GM19043 (cell line): Measurements from ENCODE around the gene TEX29.

ENCODE experiments used
- ATAC-seq: cut with Tn5 transposase; IDR thresholded peaks from one replicate; pipeline ENCODE4 v1.9.1; 2021; ENCODE audit warnings: low read depth; ENCODE audit not compliant: unreplicated experiment

TEX29 gene

DNA sequence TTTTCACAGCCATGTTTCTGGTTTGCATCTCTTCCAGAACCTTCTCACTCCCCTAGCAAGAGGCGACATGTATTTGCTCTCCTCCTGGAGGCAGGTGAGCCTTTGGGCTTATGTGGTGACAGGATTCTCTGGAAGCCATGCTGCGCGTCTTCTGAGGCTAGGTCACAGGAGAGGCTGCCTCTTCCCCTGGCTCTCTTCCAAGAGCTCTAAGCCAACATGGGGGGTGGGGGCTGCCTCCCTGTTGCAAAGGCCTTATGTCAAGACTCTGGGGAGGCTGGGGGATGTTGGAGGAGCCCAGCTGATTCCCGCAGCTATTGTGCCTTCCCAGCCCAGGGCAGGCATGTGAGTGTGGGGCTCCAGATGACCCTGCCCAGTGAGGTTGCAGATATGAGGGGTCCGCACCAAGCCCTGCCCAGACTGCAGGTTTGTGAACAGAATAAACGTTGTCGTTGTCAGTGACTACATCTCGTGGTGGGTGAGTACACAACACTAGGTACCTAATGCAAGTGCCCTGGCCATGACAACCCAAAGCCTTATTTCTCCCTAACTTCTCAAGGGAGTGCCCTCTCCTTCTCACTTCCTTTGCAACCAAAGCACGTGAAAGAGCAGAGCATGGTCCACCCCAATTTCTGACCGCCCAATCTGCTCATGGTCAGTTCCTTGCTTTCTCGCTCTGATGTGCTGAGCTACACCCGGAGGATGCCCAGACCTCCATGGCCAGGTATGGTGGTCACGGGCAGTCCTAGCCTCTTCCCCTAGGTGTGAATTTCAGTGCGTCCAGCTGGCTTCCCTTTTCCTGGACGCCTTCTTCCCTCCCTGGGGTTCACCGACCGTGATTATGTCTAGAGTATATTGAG is 44.9 kb downstream of the TEX29 start:
- no peak for ATAC-seq

DNA sequence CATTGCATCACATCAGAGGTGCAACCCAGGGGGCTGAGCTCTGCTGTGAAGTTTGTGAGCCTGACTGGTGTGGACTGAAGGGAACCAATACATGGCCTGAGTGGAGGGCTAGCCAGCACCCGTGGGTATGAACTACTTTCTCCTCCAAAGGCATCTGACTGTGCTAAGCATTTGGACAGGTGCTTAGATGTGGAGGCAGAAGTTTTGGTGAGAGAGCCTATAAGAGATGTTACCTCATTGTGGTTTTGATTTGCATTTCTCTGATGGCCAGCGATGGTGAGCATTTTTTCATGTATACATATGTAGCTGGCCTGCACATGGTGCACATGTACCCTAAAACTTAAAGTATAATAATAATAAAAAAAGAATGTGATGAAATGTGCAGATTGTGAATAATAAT is 46.9 kb downstream of the TEX29 start:
- no peak for ATAC-seq

DNA sequence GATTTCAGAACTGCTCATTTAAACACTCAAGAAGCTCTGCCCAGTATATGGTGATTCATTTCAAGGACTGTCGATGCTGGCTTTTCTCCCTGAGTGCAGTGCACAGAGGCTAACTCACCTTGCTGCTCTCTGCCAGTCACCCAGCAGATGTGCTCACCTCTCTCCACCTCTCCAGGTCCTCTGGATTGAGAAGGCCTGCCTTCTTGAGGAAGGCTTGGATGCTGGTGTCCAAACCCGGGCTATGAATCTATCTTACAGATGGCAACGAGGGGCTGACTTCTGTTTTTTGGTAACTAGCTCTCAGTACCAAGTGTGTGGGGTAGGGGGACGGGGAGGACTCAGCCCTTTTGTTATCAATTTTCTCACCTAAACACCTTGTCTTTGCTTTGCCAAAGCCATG is 47.6 kb downstream of the TEX29 start:
- no peak for ATAC-seq

DNA sequence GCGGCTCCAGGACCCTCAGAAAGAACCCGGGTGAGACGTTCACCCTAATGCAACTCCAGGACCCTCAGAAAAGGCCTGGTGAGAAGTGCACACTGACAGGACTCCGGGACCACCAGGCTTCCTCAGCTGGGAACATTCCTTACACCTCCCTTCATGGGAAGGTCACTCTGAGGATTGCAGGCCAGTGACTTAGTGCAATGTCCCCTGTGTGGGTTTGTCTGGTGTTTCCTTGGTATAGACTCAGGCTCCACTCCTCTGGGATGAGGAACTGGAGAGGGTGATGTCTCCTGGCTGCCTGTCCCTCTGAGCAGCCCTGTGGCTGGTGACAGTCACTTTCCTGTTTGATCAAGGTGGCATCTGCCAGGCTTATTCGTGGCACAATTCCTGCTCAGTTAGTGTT is 49.7 kb downstream of the TEX29 start:
- no peak for ATAC-seq

DNA sequence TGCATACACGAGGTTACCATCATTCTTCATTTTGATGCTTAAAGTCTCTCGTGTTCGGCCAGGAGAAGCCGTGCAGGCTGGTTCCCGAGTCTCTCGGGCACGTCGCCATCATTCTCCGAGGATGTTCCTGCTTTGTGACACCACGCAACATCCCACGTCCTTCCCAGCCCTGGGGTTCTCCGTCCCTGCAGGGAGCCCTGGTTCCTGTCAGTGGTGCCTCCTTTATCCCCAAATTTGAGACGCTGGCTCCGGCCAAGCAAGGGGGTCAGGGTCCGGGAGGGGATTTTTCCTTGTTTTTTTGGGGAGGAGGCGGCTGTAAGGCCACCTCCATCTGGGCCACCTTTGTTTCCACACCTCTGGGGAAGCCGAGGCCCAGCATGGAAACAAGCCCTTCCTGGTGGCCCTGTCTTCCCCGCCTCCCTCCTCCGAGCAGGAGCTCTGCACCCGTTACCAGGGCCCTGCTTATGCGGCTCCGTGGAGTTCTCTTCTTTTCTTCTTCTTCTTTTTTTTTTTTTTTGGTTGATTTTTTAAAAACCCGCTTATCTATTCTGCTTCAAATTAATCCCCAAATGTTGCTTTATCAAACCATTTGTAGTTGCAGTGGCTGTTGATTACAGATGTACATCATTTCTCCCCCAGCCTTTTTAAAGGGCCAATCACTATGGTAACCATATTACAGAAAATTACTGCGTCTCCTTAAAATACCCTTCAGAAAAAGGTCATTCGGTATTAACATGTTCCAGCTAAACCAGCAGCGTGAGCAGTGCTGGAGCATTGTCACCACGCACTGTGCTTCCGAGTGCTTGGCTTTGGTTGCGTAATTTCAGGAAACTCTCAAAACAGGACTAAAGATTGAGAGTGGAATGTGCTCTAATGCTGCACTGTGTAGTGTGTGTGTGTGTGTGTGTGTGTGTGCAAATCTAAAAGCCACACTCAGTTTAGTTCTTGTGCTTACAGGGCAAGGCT is 50.4 kb downstream of the TEX29 start:
- ATAC-seq, result no peak

DNA sequence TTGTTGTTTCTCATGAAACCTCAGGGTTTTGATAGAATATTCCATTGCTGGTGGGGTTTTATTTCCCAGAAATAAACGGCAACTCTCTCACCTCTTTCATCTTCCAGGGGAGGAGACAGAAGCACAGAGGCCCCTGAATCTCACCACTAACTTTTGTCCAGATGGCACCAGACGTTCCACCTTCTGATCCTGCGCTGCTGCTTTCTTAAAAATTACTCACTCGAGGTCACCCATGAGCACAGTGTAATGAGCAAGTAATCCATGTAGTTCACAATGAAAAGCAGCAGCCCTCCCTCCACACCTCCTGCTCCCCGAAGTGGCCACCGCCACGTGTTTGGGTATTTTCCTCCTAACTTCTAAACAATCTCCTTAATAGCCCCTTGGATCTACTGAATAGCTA is 51.3 kb downstream of the TEX29 start:
- no peak for ATAC-seq

DNA sequence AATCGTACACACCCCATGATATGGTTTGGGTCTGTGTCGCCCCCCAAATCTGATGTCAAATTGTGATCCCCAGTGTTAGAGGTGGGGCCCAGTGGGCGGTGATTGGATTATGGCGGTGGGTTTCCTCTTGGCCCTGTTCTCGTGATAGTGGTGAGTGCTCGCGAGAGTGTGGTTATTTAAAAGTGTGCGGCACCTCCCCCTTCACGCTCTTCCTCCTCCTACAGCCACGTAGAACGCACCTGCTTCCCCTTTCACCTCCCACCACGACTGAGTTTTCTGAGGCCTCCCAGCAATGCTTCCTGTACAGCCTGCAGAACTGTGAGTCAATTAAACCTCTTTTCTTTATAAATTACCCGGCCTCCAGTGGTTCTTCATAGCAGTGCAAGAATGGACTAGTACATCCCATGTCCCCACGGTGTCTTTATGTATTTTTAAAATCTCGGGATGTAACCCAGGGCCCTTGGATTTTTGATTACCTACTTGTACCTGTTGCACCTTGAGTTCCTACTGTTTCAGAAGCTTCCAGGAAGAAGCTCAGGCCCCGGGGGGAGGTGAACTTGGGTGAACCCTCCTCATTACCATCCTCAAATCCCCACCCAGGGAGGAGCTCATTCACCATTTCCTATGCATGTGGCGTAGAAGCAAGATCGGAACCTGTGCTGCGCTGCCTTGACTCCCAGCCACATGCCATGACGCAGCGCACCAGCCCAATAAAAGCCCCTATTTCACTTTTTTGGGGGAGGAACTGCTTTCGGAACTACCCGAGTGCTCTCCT is 52.4 kb downstream of the TEX29 start:
- ATAC-seq, result no peak

DNA sequence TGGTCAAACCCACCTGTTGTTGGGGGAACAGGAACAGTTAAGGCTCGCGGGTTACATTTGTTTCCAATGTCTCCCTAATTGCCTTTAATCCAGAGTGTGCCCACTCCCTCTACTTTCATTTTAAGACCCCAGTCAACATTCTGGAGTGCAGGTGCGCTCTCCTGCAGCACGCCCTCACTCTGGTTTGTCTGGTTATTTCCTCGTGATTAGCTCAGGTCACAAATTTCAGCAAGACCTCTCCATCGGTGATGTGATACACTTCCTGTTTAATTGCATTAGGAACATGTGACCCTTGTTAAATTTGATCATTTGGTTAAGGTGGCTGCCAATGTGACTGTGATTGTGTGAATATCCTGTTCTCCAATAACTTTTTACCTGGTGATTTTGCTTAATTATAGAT is 53.0 kb downstream of the TEX29 start:
- no peak for ATAC-seq

DNA sequence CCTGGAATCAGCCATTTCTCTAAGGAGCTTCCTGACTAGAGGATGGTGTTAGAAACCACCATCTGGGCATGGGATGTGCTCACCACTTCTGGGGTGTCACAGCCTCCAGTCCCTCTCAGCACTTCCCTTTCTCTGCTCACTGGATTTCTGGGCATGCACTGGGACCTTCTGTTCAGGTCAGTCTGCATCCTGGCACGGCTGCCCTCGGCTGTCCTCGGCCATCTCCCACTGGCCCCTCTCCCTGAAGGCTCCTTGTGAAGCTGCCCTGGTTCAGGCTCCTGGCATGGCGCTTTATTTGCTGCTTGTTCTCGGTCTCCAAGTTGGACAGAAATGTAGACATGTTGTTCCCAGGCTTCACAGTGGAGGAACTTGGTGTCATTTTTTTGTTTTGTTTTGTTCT is 60.0 kb downstream of the TEX29 start:
- no peak for ATAC-seq

DNA sequence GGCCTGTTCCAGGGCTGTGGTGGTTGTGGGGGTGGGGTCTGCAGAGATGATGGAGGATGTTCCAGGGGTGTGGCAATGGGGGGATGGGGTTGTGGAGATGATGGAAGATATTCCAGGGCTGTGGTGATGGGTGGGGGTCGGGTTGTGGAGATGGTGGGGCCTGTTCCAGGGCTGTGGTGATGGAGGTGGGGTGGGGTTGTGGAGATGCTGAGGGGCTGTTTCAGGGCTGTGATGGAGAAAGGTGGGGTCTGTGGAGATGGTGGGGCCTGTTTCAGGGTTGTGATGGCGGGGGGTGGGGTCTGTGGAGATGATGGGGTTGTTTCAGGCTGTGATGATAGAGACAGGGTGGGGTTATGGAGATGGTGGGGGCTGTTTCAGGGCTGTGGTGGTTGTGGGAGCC is 62.0 kb downstream of the TEX29 start:
- ATAC-seq, result no peak

DNA sequence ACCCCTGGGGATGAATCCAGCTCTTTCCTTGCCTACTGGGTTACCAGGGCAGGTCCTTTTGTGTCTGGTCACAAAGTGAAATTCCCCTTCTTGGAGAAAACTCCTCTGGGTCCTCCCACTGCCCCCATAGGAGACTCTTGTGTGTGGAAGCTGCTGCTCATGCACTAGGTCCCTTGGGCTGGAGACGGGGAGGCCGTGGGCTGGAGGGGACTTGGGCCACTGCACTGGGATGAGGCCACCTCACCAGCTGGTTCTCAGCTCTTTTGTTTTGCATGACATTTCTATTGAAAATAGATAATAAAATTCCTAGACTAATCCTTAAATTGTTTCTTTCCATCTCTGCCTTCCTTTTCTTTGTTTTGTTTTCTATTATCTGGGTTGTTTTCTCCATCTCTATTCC is 62.4 kb downstream of the TEX29 start:
- no peak for ATAC-seq

DNA sequence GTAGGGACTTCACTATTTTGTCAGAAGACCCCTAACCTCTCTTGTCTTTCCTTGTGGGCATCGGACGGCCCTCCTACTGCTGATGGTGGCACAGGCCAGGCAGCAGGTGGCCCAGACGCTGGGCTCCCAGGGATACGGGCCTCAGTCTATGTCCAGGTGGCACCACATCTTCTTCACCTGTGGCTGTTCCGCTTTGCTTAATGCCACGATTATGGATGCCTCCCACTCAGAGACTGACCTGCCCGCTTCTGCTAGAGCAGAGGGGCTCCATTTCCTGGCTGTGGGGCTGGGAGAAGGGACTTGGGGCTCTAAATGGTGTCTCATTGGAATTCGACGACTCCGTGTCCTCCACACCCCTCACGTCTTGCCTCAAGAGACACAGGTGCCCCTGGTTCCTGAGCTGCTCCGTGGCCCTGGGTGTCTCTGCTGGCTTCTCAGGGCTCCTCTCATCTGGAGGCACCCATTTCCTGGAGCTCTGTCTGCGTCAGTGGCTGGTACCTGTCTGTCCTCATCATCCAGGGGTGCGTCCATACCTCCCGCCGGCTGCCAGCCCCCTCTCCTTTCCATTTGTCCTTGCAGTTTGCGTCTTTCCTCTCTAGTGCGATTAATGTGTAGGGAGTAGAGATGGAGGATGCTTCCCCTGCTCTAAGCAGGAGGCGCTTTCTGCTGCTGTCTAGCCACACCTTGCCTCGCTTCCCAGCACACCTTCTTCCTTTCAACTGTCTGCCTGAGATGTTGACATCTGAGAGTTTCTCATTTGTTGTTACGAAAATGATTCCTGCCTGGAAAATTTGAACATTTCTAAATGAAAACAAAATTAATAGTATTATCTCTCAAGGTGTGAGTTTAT is 63.4 kb downstream of the TEX29 start:
- no peak for ATAC-seq

DNA sequence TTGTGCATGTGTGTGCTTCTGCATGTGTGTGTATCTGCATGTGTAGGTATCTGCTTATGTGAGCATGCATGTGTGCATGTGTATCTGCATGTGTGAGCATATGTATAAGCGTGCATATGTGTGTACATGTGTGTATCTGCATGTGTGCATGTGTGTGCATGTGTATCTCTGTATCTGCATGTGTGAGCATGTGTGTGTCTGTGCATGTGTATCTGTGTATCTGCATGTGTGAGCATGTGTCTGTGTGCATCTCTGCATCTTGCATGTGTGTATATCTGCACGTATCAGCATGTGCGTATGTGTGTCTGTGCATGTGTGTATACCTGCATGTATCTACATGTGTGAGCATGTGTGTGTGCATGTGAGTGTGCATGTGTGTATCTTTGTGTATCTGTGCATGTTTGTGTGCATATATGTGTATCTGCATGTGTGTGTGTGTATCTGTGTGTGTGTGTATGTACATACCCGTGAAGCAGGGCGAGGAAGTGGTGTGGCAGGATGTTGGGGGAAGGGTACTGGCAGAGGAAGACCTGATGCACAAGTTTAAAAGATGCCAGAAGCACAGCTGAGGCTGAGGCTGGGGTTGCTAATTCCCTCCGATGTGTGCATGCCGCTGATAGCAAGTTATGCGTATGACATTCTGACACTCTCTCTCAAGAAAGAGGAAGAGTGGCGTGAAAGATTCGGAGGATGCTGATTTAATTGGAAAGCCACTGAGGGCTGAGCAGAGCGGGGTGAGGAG is 64.2 kb downstream of the TEX29 start:
- no peak for ATAC-seq

DNA sequence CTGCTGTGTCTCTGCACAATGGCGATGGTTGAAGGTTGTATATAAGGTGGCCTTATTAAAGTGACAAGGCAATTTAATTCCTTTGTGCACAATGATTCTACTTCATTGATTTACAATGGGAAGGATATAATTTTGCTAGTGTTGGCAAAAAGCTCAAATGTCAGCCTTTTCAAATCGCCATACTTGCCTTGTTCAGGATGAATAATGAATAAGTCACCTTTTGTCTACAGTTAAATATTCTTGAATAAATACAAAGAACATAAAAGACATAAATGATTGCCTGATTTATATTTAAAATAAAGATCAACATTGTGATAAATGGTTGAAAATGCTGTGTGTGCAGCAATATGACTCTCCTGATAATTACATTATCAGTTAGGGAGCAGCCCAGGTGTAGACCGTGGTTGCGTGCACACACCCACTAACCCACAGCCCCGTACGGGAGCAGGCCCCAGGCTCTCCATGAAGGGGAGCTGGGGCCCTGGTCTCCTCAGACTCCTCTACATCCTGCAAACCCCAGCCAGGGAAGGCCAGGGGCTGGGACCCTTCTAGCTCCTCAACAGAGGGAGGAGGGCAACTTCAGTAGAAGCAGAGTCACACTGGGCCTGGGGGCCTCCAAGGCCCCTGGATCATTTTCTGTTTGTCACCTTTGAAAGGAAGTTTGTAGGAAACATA is 64.9 kb downstream of the TEX29 start:
- ATAC-seq, result no peak

DNA sequence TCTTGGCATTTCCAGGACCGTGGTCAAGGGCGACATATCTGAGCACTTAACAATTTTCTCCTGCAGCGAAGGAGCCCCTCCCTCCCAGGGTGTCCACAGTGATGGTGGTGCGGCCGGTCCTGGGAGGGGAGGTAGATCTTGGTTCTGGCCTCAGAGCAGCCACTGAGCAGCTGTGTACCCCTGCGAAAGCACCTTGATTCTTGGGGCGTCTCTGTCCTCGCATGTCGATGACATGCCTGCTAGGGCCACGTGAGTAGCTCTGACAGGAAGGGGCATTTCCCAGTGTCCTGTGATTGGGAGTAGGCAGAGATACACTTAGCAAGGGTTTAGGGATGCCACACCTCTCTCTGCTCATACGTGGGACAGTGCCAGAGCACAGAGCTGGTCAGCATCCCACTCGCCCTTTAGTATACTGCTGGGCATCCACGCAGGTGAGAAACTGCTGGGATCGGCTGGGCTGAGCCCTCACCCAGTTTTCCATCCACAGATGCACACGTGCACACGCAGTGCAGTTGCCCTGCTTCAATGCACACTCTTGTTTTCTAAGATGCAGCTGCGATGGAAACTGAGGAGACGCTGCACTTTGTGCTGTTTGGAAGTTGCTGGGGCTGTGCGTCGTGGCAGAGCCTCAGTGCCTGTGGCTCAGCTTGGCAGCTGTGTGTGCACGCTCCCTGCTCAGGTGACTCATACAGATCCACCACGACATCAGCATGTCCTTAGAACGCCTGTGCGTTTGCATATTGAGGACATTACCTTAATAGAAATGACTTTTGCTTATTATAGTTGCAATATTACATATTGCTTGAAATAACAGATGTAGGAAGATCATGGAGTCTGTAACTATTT is 66.8 kb downstream of the TEX29 start:
- no peak for ATAC-seq

DNA sequence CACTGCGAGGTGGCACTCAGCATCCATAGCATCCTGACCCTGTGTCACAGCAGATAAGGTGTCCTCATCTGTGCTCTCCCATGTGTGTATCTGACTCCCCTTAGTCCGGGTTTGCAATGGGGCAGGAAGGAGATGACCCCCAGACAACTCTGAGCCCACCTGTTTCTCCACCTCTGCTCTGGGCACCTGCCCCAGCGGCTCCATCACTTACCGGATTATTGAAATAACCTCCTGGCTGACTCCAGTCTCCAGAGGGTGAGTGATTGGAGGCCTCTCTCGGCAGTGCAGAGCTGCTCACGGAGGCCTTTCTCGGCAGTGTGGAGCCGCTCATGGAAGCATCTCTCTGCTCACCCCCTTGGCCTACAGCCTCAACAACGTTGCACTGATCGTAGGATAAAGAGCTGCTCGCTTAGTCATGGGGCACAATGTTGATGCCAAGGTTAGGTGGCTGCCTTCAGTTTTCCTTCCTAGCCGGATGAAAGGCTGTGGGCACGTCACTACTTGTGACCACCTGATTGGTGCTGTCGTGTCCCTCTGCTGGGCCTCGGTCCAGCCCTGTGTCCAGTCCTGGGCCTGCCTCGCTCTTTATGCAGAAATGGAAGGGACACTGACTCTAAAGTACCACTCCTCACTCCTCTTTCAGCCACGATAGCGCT is 67.6 kb downstream of the TEX29 start:
- no peak for ATAC-seq

DNA sequence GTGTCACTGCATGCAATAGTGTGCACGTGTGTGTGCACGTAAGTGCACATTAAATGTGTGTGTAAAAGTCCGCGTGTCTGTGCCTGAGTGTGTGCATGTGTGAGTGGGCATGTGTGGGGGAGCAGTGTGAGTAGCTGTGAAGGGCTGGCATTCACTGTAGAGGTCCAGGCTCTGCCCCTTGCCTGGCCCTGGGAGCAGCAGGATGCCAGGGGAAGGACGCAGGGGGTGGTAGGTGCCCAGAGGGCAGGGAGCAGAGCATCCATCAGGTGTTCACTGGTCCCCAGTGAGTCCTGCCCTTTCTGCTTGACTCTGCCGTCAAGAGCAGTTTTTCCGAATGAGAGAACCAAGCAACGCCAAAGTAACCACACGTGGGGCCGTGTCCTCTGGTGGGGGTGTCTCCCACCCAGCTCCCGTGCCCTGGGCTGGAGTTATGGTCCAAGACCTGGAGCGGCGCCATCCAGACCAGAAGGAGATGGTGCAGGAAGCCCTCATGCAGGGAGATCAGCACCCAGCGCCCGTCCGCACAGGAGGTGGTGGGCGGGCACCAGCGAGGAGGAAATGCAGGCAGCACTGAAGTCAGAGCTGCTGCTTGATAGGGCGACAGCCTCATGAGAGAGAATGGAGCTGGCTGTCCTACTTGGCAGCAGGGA is 68.5 kb downstream of the TEX29 start:
- no peak for ATAC-seq
